ENCODE data around the gene PPDPF.

The PPDPF gene

GRCh38 chr20:63545814-63546213, 25.2 kb downstream of the PPDPF start:
- DNase-seq (ENCODE audit: insufficient read length, low spot score) = no peak
- no peak for FAIRE-seq
- TF ChIP-seq CTCF (IDR thresholded peaks at IDR 0.05; ENCODE audit: insufficient read depth, missing control alignments) = no peak

- TF ChIP-seq CTCF (IDR thresholded peaks at IDR 0.05; ENCODE audit: insufficient read depth, missing control alignments) = no peak
- DNase-seq (ENCODE audit: insufficient read length, low spot score) (no peak), FAIRE-seq (no peak)
These were observed 25.8 kb downstream of the PPDPF start for GRCh38 chr20:63546256-63546955.

GRCh38 chr20:63546956-63547724, 26.6 kb downstream of the PPDPF start:
- TF ChIP-seq CTCF (IDR thresholded peaks at IDR 0.05; ENCODE audit: insufficient read depth, missing control alignments) = no peak
- FAIRE-seq (no peak), DNase-seq (ENCODE audit: insufficient read length, low spot score) (no peak)

GRCh38 chr20:63547725-63548480, 27.3 kb downstream of the PPDPF start, which contains the start of gene SRMS:
Gene SRMS (minus strand): TSS chr20:63547749. CDS start chr20:63547463, 286 bp downstream.
- DNase-seq (ENCODE audit: insufficient read length, low spot score) = no peak
- no peak for TF ChIP-seq CTCF (IDR thresholded peaks at IDR 0.05; ENCODE audit: insufficient read depth, missing control alignments)
- FAIRE-seq = no peak

- no peak for DNase-seq (ENCODE audit: insufficient read length, low spot score)
- TF ChIP-seq CTCF (IDR thresholded peaks at IDR 0.05; ENCODE audit: insufficient read depth, missing control alignments) = no peak
- FAIRE-seq = no peak
These were observed 28.0 kb downstream of the PPDPF start for GRCh38 chr20:63548542-63548941.

- DNase-seq (ENCODE audit: insufficient read length, low spot score) = no peak
- no peak for TF ChIP-seq CTCF (IDR thresholded peaks at IDR 0.05; ENCODE audit: insufficient read depth, missing control alignments)
- FAIRE-seq = no peak
These were observed 28.5 kb downstream of the PPDPF start for GRCh38 chr20:63549019-63549418.
